ENCODE measurements around the gene RHOXF2.
A peak's percentile ranks its signal among the peaks of the same experiment; 100 is the strongest.
"Not testable (repeated sequence)": the region's sequence is repeated elsewhere in the genome, so short reads cannot be mapped to it uniquely, and the experiment has no call there.

Gene RHOXF2

GRCh38 chrX:120195786-120196185, 37.4 kb downstream of the RHOXF2 start:
- not testable (repeated sequence) for FAIRE-seq; DNase-seq (ENCODE audit: extremely low spot score, insufficient read length, low read depth)

DNA sequence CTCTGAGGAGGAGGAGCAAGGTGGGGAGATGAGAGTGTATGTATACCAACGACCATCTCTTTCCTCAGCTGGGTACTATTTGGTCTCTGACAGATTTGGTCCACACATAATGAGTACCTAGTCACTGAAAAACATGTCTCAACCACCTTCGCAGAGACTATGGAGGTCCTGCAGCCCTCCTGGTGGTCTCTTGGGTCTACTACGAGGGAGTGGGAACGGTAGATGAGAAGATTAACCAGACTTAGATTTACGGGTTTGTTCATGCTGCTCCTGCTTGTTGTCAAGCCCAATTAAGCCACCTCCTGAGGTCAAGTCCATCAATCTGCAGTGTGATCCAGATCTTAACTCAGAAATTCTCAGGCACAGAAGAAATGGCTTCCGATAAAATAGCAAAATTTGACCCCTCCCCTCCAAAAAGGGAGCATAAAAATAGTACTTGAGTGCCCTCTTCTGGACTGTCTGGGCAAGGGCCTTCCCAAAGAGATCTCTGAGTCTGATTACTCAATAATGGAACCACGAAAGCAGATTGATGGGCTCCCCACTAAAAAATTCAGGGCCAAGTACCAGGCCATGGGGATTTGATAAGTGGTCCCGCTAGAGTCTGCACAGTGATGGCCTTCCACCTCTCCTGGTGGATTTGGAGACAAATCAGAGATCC, 38.3 kb downstream of the RHOXF2 start:
- peak; percentile 98 for FAIRE-seq
- not testable (repeated sequence) for DNase-seq (ENCODE audit: extremely low spot score, insufficient read length, low read depth)

- no peak for FAIRE-seq
- no peak for DNase-seq (ENCODE audit: extremely low spot score, insufficient read length, low read depth)
Measured at GRCh38 chrX:120200851-120201250, 42.4 kb downstream of the RHOXF2 start.

DNA sequence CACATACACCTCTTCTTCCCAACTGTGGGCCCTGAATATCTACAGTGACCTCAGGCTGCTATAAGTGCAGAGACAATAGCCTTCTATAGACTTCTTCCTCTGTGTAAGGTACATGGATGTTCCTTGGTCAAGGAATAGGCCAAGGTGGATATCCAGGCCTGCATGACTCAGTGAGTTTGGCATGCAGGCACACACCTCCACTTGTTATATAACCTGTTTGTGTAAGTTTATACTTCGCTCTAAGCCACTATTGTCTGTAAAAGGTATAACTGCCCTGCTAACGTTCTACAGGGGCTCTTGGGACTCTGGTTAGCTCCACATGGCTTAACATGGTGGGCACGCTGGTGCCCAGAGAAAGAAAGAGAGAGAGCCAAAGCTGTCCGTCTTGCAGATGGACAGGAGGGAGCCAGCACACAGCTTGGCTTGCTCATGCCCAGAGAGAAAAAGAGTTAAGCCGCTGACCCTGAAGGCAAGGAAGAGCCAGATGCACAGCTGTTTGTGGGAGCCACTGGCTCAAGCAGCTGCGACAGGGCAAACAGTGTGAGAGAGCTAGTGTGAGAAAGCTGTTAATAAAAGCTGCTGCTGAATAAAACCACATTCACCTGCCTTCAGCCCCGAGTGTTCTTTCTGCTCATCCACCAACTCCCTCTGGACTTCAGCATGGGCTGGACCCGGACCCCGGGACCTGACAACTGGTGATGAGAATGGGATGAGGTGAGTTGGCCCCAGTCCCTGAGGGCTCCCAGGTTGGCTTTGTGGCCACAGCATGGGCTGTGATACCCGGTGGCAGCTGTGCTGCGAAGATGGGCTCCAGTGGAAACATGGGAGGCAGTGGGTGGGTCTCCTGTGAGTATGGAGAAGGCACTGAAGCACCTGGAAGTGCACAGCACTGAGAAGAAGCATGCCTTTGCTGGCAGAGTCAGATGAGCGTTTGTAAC, 47.7 kb downstream of the RHOXF2 start:
- no peak for FAIRE-seq

DNA sequence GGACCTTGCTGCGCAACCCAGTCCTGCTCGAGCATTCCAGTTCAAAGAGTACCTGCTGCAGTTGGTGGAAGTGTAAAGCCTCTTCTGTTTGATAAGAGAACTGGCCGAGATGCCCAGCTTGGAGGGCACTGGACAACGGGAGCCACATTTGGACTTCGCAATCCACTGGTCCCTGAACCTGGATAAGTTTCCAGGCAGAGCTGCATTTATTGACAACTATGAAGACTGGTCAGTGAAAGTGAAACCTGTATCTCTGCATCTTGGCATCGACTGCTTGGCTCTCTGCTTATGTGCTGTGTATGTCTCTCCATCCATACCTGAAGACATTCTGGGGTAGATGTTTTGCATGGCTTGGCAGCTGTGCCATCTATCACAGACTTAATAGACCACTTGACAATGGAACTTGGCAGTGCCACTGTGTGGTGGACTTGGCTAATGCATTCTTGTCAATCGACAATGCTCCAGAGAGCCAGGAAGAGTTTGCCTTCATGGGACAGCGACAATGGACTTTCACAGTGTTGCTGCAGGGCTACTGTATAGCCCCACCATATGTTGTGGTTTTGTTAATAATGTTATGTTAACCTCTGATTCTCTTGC, 48.7 kb downstream of the RHOXF2 start:
- FAIRE-seq: no peak
- DNase-seq (ENCODE audit: extremely low spot score, insufficient read length, low read depth): no peak

More for the DNA sequence above, 47.7 kb downstream of the RHOXF2 start:
- no peak for DNase-seq (ENCODE audit: extremely low spot score, insufficient read length, low read depth)

GRCh38 chrX:120213438-120214265, 55.2 kb downstream of the RHOXF2 start:
- DNase-seq (ENCODE audit: extremely low spot score, insufficient read length, low read depth): no peak

More at GRCh38 chrX:120213438-120214265, 55.2 kb downstream of the RHOXF2 start:
- peak; percentile 79 for FAIRE-seq

Measured in GM18507 (cell line).